Activated CD8-positive, alpha-beta memory T cell treated with anti-CD3 and anti-CD28 coated beads, Interleukin-2, amount 50 U/mL, for 24 hours (primary cell): ENCODE data around the gene CHMP1B.

Experiments
- DNase-seq: peaks from one replicate; pipeline ENCODE4 v3.0.0-alpha.2; 2020; ENCODE audit errors: extremely low read depth

CHMP1B gene

GRCh38 chr18:11902522-11903292, 51.5 kb downstream of the CHMP1B start:
- DNase-seq = no peak
